Activated T-helper 9 cell treated with anti-CD3 and anti-CD28 coated beads, Interleukin-2, amount 50 U/mL, for 16 hours (primary cell): Measurements from ENCODE around the gene LMAN2.
"Not testable (repeated sequence)": the region's sequence is repeated elsewhere in the genome, so short reads cannot be mapped to it uniquely, and the experiment has no call there.

ENCODE experiments used
- DNase-seq: peaks from one replicate; pipeline ENCODE4 v3.0.0-alpha.2; 2020; ENCODE audit warnings: low read depth

Gene LMAN2

DNA sequence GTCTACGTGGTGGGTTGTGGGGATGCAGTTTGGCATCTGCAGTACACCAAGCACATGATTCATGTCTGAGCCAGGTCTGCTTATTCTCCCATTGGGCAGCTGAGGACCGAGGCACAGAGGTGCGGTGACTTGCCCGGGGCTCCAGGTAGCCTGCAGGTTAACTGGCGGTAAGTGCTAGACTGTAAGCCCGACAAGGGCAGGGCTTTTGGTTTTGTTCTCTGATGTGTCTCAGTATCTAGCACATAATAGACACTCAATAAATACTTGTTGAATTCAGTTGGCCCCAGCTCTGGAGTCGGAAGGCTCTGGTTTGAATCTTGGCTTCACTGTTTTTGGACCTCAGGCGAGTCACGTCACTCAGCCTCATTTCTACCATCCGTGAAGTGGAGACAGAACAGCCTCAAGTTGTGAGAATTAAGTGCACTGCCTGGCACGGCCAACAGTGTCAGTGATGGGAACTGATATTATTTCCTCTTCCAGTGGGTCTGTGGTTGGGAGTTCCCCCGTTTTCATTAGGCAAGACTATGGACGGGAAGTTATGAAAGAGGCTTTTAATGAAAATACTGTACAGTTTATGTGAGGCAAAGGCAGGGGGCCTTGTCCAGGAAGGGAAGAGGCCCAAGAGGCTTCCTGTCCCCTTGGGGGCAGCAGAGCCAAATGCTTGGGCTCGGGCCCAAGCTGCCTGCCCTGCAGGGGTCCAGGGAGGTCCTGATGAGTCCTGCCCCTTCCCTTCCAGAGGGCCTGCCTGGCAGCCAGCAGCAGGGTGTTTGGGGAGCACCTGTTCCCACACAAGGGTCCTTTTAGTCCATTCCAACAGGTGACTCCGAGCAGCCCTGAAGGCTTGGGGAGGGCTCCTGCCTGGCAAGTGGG, 44.6 kb downstream of the LMAN2 start:
- DNase-seq = no peak

DNA sequence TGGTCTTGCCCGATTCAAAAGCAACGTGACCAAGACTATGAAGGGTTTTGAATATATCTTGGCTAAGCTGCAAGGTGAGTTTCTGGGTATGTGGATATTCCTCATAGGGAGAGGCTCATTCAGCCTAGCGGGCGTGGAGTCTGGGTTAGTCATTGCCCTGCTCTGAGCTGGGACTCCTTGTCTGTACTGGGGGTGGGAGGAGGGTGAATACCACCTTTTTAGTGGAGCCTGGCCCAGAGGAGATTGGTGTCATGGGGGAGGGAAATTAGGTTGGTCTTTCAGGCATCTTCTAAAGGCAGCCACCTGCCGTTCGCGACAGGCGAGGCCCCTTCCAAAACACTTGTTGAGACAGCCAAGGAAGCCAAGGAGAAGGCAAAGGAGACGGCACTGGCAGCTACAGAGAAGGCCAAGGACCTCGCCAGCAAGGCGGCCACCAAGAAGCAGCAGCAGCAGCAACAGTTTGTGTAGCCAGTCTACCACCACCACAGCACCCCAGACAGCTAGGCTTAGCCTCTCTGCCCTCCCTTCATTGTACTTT, 45.3 kb downstream of the LMAN2 start:
- not testable (repeated sequence) for DNase-seq

DNA sequence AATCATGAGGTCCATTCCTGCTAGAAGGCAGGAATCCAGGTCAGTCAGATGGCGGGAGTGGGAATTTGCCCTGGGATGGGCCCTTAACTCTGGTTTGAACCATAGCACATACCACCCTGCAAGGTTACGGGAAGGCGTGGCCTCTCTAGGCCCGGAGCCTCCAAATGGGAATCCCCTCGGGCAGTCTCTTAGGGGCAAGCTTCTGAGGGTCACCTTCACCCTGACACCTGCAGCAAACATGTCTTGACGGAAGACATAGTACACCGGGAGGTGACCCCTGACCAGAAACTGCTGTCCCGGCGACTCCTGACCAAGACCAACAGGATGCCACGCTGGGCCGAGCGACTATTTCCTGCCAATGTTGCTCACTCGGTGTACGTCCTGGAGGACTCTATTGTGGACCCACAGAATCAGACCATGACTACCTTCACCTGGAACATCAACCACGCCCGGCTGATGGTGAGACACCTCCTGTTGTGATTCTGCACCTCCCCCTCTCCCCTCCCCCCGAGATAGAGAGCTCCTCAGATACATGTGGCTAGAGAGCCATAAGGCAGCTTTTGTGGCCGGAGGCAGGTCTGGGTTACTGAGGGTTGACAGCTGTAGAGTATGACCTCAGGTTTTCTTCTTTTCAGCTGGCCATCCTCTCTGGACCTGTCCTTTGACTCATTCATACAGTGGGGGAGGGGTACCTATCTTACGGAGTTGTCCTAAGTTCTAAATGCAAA, 46.9 kb downstream of the LMAN2 start:
- DNase-seq = no peak

DNA sequence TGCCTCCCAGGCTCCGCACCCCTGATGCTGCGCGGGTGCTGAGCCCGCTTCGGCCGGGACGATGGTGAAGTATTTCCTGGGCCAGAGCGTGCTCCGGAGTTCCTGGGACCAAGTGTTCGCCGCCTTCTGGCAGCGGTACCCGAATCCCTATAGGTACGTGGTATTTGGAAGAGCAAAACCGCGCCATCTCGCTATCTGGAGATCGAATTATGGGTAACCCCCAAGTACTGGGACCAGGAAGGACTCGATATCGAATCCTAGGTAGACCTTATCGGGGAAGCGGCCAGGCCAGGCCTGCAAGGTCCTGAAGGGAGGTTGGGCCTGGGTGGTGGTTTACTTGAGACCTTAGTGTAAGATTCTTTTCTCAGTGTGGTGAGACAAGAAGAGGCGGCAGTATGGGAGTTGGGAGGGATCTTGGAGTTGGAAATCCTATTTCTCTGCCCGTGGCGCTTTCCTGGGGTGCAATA, 47.5 kb downstream of the LMAN2 start:
- DNase-seq = no peak

DNA sequence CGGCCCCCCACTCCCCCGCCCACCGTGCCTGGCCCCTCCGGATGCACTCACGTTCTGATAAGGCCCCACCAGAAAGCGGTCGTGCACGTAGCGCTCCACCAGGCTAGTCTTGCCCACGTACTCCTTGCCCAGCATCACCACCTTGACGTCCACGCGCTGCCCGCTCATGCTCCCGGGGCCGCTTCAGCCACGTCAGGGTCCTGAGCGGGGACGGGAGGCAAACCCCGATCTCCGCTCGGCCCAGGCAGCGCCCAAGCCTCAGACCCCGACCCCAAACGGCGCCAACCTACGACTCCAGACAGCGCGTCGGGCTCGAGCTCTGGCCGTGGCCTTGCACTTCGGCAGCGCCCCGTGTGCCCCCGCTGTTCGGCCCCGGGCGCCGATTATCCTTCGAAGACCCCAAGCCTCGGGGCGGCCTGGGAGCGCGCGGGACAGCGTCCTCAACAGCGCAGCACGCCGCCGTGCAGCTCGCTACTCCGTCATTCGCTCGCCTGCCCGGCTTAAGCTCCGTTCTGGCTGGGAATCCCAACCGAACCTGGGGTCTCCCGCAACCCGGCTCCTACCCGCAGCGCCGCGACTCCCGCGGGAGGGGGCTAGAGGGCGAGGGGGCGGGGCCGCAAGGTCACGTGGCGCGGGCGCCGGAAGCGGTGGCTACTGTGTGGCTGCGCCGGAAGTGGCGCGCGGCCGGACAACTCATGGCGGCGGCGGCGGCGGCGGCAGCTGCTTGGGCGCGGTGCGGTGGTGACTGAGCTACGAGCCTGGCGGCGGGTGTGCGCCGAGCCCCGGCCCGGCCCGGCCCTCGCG, 48.1 kb downstream of the LMAN2 start, which contains the start of the genes PRELID1 and RAB24:
PRELID1 (plus strand) TSS at position 679 of the 804 bp plus-strand sequence. CDS start 187 bp downstream, outside the sequence.
RAB24 (minus strand) TSS at position 599 of the 804 bp plus-strand sequence; CDS start at position 168, 431 bp downstream.
- DNase-seq = peak; percentile 84

DNA sequence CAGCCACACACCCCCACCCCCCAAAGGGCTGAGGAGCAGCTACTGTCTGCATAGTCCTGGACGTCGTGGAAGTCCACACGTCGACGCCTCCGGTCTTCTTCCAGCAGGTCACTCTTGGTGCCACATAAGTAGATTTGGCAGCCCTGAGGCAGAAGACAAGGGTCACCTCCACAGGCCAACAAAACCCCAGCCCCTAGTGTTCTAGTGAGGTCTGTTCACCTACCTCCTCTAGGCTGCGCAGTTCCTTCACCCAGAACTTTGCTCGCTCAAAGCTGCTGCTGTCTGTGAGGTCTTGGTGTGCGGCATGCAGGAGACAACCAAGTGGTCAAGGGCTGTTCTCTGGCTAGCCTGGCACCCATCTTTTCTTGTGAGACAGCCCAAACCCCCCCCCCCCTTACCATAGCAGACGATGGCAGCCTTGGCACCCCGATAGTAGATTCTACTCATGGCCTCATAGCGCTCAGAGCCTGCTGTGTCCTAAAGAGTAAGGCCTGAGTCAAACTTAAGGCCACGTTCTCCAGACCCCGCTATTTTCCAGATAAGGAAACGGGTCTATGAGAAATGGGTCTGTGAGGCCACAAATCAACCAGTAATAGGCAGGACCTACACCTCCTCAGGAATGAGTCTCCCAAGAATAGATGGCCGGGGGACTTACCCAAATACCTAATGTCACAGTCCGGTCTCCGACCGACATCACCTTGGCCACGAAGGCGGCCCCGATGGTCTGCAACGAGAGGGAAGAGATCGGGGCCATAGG, 48.9 kb downstream of the LMAN2 start:
- DNase-seq = no peak

DNA sequence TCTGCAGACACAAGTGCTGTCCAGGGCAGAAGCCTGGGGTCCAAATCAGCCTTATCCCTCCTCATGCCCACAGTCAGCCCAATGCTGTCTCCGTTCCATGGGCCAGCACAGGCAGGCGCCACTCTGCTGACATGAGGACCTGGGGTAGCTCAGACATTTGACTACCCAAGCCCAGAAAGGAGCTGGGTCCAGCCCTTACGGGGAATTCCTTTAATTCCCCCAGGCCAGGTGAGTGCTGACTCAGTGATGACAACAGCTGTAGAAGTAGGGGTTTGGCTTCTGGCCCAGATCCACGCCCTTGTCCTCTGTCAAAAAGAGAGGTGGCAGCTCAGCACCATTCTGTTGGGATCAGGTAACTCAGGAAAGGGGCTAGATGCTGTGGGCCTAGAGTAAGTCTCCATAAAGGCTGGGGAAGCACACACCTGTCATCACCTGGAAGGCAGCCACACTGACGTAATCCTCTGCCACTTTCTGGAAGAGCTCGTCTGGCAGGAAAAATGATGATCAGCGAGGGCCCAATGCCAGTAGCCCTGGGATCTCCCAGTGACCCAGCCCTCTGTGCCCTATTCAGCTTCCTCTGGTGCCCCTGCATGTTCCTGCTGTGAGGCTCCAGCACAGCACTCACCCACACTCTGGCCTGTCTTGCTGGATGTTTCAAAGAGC, 49.8 kb downstream of the LMAN2 start:
- no peak for DNase-seq

DNA sequence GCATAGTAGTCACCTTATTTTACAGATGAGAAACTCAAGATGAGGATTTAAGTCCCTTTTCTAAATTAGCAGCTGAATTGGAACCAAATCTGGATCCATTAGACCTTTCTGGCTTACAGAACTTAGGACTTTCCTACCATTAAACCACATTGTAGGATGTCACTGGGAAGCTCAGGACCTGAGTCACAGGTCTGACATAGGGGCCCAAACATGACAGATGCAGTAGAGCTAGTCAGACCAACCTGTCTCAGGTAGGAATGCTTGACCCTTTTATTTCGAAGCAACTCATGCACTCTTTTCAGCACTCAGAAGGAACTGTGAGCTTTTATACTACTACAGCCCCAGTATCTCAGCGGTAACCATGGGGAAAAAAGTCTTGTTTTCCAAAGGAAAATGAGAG, 50.5 kb downstream of the LMAN2 start:
- DNase-seq = no peak

DNA sequence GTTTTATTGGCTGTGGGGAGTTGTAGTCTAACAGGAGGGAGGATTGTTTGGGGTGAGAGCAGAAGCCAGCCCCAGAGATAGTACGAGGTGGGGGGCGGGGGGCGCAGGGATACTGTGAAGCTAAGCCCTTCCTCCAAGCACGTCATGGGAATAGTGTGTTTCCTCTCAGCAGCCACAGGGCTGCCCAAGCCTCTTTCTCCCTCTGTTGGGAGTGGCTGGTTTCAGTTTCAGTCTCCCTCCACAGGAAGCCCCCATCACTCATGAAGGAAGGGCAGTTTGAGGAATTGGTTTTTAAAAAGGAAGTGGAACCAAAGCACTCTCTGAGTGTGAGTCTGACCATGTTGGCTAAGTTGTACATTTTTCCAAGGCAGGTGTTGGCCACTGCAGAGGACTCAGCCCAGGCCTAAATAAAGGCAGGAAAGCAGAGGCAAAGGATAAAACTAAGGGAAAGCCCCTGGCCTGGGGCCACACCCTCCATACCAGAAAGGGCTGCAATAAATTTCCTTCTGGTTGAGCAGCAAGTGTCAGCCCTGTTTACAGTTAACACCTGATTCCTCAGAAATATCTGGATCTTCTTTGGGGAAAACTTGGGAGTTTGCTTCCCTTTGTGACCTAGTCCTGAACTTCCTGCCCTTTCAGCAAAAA, 51.1 kb downstream of the LMAN2 start:
- DNase-seq = no peak

DNA sequence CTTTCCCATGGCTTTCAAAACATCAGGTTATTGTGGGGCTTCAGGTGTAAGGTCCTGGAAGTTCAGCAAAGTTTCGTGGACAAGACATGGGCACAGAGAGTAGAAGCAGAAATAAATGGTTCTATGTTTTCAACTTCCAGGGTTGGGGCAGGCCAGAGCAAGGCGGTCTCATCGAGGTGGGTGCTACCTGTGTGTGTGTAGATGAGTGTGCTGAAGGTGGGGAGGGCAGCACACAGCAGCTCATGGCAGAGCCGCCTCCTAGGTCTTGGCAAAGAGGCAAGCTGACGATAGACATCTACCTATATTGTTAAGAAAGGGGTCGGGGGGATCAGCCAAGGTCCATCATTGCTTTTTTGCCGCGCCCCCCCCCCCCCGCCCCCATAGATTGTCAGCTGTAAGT, 51.8 kb downstream of the LMAN2 start:
- DNase-seq = no peak

DNA sequence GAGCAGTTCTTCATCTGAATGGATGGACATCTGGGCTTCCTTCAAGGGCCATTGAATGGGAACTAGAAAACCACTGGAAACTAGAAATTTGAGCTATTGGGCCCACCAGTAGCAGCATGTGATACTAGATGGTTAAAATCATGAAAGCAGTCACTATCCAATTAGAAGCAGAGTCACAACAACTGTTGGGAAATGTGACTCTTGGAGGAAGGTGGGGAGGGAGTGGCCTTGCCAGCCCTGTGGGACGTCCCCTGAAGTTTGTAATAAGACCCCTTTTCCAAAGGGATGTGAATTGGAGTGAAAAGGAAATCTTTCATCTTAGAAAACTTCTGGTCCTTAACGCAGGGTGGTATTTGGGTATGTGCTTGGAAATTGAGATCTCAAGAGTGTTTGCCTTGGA, 53.5 kb downstream of the LMAN2 start:
- no peak for DNase-seq

DNA sequence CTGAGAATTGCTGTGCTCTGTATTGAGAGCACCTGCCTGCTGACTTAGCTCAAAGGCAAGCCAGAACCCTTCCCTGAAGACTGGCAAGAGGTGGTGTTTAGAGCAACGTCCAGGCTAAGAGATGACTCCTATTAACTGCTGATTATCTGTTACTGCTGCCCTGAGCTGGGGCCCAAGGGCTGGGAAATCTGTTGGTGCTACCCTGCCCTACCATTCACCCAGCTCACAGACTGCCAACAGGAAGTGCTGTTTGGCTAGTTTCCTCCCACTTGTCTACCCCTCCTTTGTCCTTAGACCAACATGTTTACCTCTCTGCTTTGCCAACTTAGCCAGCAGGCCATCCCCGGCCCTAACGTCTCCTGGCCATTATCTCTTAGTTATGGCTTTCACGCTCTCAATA, 54.9 kb downstream of the LMAN2 start:
- DNase-seq = no peak

DNA sequence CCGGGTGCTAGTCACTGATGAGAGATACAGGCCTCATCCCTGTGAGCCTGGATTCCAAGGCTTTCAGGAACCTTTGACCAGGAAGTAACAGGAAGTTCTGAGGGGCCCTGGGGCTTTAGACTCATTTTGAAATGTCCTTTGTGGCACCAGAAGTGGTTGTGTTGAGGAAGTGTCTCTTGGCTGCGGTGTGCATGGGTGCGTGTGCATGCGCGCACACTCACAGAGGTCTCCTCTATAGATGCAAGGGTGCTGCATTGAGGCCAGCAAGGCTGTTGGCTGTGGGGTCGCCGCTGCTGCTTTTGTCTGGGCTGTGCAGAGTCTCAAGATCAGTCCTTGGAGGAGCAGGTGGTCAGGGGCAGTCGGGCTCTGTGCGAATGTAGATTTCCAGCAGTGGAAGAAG, 55.5 kb downstream of the LMAN2 start:
- no peak for DNase-seq

DNA sequence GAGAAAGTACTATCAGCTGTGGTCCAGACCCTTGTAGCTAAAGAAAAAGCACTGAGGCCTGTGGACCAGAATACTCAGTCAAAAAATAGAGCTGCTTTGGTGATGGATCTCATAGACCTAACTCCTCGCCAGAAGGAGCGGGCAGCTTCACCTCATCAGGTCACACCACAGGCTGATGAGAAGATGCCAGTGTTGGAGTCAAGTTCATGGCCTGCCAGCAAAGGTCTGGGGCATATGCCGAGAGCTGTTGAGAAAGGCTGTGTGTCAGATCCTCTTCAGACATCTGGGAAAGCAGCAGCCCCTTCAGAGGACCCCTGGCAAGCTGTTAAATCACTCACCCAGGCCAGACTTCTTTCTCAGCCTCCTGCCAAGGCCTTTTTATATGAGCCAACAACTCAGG, 56.8 kb downstream of the LMAN2 start:
- no peak for DNase-seq

DNA sequence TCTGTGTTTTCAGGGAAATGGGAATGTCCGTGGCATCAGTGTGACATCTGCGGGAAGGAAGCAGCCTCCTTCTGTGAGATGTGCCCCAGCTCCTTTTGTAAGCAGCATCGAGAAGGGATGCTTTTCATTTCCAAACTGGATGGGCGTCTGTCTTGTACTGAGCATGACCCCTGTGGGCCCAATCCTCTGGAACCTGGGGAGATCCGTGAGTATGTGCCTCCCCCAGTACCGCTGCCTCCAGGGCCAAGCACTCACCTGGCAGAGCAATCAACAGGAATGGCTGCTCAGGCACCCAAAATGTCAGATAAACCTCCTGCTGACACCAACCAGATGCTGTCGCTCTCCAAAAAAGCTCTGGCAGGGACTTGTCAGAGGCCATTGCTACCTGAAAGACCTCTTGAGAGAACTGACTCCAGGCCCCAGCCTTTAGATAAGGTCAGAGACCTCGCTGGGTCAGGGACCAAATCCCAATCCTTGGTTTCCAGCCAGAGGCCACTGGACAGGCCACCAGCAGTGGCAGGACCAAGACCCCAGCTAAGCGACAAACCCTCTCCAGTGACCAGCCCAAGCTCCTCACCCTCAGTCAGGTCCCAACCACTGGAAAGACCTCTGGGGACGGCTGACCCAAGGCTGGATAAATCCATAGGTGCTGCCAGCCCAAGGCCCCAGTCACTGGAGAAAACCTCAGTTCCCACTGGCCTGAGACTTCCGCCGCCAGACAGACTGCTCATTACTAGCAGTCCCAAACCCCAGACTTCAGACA, 57.5 kb downstream of the LMAN2 start:
- no peak for DNase-seq

DNA sequence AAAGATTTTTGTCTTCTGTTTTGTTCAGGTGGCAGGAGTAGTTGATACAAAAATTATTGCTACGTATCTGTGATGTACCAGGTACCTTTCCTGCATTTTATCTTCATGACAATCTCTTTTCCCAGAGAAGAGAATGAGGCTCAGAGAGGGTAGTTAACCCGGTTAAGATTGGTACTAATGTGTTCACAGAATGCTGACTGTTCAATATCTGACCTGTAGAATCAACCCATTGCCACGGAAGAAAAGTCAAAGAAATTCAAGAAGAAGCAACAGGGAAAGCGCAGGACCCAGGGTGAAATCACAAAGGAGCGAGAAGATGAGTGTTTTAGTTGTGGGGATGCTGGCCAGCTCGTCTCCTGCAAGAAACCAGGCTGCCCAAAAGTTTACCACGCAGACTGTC, 59.7 kb downstream of the LMAN2 start:
- DNase-seq = no peak

DNA sequence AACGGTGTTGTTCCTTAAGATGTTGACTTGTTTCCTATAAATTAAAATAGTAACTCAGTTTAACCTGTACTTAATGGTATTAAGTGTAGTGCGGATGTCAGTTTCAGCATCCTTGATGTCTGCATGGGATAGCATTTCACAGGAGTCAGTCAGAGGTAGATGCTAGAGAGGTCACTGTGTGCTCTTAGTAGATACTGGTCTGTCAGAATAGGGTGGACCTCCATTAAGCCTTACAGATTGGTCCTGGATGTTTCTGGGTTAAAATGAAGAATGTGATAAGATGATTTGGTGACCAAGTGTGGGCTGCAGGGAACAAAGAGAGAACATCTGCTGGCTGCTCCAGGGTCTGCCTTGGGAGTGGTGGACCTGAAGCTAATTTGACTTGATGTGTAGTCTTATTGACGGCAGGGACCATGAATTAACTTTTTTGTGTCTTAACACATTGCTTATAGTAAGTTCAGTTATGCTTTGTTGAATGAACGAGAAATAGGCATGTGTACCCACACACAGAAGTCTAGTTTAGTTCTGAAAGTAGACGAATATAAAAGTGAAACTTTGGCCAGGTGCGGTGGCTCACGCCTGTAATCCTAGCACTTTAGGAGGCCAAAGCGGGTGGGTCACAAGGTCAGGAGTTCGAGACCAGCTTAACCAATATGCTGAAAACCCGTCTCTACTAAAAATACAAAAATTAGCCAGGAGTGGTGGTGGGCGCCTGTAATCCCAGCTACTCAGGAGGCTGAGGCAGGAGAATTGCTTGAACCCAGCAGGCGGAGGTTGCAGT, 60.5 kb downstream of the LMAN2 start:
- DNase-seq = no peak

DNA sequence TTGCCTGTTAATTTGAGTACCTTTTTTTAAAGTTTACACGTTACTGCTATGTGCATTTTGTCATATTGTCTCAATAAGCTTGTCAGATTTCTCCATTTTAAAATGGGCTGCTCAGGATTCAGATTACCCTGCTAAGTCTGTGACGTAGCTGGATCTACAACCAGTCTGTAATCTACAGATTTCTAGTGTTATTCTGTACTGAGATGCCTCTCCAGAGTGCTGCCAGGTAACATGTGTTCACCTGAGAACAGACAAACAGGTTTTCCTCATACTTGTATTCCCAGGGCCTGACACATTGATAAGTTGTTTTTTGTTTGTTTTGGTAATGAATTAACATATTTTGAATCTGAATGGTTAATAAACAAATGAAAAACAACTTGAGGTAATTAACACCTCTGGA, 63.3 kb downstream of the LMAN2 start:
- no peak for DNase-seq
